Mammary epithelial cell (primary cell): ENCODE results near the gene CTXND2.

Source experiments
- EZH2 ChIP-seq: IDR thresholded peaks from 2 replicates; pipeline ENCODE4 v1.6.1; 2012; ENCODE audit warnings: low read length, inconsistent platforms, borderline replicate concordance
- TF ChIP-seq, protein P1 (sequence below), 2 donors: IDR thresholded peaks in 1 of 2; conservative IDR thresholded peaks in 1 of 2; 2 replicates each; pipeline ENCODE4 v1.5.1; 2011 to 2012; ENCODE audit warnings: inconsistent platforms in 2 of 2, low read length in 2 of 2, mild to moderate bottlenecking in 2 of 2, control low read depth in 1 of 2, low read depth in 1 of 2; ENCODE audit not compliant: insufficient read depth in 1 of 2; ENCODE audit errors: extremely low read depth in 1 of 2

DNA sequence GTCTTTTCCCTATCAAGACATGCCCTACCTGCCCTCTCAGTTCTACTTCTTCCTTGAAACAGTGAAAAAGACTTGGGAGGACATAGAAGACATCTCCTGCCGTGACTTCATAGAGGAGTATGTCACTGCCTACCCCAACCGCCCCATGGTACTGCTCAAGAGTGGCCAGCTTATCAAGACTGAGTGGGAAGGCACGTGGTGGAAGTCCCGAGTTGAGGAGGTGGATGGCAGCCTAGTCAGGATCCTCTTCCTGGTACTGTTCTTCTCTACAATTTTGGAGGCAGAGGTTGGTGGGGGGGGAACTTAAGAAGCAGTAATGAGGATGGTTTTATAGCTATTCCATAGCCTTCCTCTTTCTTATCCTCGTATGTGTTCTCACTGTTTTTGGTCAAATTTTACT lies 57.9 kb downstream of the CTXND2 start:
- TF ChIP-seq, protein P1, sequence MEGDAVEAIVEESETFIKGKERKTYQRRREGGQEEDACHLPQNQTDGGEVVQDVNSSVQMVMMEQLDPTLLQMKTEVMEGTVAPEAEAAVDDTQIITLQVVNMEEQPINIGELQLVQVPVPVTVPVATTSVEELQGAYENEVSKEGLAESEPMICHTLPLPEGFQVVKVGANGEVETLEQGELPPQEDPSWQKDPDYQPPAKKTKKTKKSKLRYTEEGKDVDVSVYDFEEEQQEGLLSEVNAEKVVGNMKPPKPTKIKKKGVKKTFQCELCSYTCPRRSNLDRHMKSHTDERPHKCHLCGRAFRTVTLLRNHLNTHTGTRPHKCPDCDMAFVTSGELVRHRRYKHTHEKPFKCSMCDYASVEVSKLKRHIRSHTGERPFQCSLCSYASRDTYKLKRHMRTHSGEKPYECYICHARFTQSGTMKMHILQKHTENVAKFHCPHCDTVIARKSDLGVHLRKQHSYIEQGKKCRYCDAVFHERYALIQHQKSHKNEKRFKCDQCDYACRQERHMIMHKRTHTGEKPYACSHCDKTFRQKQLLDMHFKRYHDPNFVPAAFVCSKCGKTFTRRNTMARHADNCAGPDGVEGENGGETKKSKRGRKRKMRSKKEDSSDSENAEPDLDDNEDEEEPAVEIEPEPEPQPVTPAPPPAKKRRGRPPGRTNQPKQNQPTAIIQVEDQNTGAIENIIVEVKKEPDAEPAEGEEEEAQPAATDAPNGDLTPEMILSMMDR (conservative IDR thresholded peaks at IDR 0.05 in 1 of 2, IDR thresholded peaks at IDR 0.05 in 1 of 2; ENCODE audit: extremely low read depth in 1 of 2, insufficient read depth in 1 of 2, low read depth in 1 of 2, low read length in 2 of 2), result no peak
- TF ChIP-seq EZH2, result no peak
